HG03575 (cell line): ENCODE data around the gene FOXC1.

Experiments
- ATAC-seq: cut with Tn5 transposase; IDR thresholded peaks from one replicate; pipeline ENCODE4 v1.9.1; 2021; ENCODE audit not compliant: unreplicated experiment, insufficient number of reproducible peaks, low FRiP score; ENCODE audit errors: extremely low read depth

FOXC1 gene

DNA sequence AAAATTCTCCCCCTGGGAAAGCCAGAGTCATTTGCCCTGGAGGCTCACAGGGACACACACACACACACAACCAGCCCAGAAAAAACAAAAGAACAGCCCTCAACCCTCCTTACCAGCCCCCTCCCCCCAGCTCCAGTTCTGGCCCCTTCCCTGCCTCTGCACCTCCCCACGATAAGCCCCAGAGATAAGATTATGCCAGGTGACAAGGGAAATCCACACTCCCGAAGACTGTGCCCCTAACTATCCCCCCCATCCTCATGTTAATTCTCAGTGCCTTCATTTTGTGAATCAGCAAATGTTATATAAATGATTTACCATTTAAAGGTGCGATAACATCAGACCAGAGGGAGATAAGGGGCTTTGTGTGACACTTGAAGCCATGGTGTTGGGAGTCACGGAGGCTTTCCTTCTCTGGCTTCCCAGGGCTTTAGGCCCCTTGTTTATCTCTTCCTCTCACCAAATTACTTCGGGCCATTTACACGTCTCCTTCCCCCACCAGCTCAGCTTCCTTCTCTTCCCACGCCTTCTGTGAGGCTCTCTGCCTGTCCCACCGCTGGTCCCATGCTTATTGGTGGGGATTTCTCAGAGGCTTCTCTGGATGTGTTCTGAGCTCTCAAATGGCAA lies 12.5 kb upstream of the FOXC1 start:
- ATAC-seq, result no peak

DNA sequence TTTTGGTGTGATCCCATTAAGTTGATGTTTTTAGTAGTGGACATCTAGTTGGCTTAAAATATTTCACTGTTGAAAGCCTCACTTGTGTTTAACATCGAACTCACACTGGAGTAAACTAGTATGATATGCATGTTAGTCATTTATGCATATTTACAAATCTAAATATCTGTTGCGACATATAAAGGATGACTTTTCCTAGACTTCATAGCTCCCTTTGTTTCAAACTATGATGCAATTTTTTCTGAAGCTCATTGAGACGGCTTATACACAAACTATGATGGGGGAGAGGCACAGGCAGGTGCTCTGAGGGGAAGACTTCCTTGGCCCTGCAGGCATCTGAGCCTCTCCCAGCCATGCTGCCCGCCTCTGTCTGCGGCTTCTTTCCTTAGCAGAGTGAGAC lies 11.8 kb upstream of the FOXC1 start:
- no peak for ATAC-seq

DNA sequence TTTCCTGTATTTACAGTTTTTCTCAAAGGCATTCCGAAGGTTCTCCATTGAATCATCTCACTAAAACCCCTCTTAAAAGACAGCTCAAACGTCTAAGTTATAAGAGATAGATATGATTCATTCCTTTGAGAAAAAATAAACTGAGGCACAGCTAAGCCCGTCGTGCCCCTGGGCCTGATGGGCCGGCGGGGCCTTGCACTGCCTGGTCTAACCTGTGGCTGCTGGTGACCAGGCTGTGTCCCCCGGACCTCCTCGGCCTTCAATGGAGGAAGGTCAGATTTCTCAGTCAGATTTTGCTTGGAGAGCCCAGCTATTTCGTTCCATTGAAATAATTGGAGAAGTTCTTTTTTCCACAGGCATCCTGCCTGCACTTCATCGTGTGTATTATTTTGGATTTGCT lies 11.3 kb upstream of the FOXC1 start:
- ATAC-seq, result no peak

DNA sequence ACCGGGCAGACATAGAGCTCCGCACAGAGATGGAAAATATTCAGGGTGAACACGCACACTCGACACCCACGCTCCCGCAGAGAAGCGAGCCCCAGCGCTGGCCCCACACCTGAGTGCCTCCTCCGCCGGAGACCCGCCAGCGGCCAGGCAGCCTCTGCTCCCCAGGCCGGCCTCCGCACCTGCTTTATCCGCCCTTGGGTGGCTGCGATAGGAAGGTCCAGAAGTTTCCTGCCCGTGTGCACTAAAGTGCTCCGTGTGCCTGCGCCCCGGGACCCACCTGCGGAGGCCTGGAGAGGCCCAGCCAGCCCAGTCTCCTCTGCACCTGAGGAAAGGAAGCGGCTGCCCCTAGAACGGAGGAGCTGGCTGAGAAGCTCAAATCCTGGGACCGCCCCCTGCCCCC lies 10.8 kb upstream of the FOXC1 start:
- no peak for ATAC-seq

DNA sequence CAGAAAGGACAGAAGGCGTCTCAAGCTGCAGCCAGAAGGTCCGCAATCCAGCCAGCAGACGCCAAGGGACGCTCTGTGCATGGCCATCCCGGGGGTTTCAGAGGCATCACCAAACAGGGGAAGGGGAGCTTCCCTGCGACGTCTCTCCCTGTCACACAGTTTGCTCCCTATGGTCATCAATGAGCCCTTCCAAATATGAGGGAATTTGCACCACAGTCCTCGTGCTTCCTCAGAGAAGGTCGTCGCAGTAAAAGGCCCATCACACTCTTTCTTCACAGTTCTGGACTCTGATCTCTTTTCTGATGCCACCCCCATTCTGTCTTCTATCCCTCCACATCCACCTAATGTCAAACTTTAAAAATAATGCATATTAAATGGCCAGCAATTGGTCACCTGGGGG lies 10.2 kb upstream of the FOXC1 start:
- no peak for ATAC-seq

DNA sequence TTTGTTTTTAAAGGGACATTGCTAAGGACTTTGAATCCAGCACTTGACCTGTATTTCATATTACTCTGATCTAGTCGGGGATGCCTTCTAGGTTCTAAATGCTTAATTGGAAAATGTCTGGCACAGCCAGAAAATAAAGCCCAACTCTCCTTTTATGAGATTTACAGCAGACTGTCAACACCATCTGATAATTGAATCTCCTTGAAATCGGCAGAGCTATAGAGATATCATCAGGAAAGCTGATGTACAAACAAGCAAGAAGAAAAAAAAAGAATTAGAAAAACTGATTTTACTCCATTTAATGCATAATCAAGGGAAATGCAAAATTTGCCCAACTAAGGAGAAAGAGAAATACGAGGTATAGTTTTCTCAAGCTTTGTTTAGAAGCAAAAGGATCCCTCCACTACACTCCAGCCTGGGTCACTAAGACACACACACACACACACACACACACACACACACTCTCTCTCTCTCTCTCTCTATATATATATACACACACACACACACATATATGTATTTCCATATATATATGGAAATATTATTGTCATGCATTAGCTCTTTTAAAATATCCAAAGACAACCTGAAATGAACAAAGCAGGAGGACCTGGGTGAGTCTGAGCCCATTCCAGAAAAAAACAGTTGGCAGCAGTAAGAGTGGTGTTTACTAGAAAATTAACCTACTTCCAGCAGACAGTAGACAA lies 9.5 kb upstream of the FOXC1 start:
- ATAC-seq, result no peak

DNA sequence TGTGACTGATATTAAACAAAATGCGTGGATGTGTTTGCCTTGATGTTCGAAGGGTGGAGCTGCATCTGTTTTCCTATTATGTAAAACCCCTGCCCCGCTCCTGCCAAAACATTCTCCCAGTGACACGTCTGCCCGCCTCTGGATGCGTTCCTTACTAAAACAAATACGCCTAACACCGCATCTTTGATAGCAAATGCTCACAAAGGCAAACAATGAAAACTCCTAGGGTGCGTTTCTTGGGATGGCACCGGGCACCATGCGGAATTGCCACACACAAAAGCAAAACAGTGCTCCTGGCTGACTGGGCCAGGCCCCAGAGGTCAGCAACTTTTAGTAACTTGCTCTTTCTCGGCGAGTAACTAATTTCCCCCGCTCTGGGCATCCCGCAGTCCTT lies 9.0 kb upstream of the FOXC1 start:
- ATAC-seq, result no peak

DNA sequence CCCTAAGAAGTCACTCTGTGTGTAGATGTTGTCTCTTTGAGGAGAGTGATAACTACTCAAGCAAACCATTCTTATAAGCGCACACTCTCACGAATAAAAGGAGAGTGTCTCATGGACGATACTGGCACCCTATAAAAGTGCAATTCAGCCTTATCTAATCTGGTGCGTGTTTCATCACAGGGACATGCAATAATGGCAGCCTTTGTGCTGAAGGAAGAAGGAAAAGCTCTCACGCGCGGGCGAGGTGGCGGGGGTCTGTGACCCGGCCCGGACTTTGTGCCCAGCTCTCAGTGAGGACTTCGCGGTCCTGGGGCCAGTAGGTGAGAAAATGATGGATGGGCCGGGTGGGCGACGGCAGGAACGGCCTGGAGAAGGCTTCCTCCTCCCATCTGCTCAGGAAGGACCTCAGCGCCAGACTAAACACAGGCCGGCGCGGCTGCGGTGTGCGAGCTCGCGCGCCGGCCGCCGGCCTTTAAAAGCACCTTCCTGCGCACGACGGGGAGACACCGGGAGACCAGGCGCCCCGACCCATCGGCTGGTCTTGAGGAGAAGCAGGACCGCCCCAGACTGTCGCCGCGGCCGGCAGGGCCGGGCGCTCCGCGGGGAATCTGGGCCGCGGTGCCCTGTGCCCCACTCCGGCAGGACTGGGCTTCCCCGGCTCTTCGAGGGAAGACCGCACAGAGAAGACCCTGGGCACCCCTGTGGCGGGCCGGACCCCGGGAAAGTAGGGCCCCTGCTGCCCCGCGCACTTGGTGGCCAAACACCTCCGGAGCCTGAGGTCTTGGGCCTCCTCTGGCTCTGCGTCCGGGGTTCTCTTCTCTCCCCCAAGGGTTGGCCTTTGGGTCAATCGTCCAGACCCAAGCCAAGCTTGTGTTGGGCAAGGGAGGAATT lies 8.3 kb upstream of the FOXC1 start:
- no peak for ATAC-seq

DNA sequence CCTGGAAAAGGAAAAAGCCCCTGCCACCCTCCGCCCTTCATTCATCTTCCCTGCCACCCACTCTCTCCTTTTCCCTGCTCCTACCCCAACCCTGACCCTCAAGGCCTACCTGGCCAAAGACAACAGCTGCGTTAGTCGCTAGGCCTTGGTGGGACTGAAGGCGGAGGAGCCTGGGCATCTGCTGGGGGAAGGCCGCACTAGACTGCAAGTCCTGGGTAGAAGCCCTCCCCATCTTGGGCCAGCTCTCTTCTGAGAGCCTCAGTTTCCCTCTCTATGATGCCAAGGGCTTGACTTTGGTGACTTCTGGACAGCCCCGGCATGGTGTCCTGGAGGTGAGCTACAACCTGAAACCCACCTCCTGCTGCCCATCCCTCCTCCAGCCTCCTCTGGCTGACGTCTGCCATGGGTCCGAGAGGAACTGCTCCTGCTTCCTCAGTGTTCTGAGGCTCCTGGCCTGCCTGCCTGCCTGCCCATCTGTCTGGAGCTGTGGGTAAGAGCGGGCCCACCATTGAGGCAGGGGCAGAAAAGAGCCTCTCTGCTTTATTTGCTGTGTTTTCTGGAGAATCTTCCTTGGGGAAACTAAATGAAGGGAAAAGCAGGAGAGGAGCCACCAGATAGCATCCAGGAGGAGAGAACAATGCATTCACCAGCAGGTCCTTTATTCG lies 7.5 kb upstream of the FOXC1 start:
- no peak for ATAC-seq

DNA sequence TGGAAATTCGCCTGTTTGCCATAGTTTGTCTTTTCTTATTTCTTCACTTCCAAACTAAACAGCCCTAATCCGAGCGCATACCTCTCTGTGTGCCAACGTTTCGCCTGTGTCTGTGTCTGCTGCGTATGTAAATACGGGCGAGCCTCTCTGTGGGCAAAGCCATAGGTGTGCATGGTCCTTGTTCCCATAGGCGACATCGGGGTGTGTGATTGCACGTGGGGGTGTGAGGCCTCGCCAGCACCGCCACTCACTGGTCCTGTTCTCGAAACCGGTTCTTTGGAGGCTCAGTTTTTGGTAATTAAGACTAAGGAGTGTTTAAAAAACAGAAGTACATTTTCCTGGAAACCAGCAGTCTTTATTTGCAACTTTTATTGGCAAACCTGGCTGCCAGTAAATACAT lies 6.0 kb upstream of the FOXC1 start:
- ATAC-seq, result no peak

DNA sequence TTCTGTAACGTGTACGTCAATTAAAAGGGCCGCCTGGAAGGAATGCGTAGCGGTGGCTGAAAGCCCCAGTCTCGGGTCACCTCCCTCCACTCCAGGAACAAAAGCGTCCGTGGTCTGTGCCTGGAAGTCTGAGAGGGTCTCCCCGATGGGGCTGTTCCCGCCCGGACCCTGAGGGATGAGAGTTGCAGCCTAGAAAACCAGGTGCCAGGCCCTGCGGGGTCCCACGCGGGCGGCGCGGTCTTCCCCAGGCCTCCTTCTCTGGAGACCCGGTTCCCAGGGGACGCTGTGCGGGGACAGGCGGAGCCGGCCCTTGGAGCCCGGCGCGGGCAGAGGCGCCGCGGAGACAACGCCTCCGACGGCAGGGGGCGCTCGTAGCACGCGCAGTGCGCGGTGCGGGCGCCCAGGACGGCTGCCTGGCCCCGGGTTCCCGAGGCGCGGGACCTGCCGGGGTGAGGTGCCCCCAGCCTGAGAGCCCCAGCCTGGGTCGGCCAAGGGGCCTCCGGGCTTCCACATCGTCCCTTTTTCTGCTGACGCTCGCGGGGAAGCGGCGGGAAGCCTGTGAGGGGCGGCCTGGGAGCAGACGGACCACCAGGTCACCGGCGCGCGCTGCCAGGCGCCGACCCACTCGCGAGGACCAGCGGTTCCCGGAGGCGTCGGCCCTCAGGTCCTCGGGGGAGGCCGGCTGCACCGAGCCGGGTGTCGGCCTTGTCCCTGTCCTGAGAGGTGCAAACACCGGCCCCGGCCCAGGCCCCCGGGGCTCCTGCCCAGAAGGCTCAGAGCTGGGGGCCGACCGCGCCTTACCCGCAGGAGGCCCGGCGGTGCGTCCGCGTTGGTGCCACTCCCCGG lies 5.3 kb upstream of the FOXC1 start:
- ATAC-seq, result no peak

DNA sequence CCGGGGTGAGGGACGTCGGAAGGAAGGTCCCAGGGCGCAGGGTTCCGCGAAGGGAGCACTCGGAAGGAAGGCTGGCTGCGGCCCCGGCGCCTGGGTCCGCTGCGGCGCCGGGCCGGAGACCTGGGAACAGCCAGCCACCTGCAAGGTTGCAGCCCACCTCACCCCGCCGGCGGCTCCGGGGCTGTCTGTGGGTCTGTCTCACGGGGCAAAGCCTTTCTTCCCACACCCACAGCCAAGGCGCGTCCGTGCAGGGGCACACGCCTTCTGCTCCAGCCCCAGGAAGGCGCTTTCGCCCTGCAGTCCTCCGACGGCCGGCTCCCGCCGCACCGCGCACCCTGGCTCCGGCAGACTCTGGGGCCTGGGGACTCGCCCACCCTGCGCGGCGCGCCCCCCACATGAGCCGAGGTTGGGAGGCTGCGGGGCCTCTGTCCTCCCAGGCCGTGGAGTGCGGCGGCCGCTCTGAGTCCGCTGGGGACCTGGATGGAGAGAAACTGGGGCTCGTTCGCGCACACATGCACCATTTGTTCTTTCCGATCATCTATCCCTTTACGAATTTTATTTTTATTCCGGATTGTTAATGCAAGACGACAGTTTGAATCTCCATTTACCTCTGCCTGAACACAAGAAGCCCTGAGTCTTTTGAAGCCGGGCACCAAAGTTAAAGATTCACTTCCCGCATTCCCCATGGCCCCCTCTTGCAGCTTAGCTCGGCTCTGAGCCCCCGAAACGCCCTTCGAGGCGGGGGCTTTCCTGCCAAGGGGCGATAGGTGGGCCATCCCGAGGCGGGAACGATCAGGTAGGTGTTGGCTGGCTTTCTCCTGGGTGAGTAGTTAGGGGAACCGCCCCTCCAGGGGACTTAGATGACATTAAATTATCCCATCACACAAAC lies 4.5 kb upstream of the FOXC1 start:
- no peak for ATAC-seq

DNA sequence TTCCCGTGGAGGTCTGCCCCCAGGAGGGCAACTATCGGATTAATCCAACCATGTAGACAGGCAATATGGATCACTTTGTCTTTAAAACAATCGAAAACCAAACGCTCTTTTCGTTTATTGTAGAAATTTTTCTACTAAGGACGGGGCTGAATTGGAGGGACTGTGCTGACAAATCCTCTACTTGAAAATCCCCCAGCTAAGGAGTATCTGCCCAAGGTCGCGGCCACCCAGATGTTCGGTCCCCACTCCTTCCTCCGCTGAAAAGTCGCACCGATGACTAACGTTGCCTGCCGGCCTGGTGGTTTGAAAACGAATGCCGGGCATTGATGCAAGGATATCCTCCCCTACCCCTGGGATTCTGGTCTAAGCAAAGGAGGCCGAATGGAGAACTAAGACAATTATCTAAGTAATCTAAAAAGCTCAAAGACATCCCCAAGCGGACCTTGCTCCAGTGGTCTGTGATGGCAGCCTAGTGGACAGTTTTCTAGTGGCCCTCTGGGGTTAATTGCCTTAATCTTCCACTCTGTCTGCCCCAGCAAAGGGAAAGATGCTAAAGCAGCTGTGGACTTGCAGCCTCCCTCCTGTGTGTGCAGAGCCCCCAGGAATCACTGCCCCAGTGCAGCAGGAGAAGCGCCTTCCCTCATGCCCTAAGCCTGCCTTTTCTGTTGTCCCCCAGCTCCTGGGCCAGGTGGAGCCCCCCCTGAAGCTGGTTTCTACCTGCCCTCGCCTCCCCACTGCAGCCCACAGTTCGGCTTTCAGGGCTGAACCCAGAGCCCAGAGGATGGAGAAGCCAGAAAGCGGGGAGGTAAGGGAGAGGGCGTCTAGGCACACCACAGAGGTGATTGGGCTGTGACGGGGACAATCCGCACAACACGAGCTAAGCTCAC lies 3.6 kb upstream of the FOXC1 start:
- ATAC-seq, result no peak

DNA sequence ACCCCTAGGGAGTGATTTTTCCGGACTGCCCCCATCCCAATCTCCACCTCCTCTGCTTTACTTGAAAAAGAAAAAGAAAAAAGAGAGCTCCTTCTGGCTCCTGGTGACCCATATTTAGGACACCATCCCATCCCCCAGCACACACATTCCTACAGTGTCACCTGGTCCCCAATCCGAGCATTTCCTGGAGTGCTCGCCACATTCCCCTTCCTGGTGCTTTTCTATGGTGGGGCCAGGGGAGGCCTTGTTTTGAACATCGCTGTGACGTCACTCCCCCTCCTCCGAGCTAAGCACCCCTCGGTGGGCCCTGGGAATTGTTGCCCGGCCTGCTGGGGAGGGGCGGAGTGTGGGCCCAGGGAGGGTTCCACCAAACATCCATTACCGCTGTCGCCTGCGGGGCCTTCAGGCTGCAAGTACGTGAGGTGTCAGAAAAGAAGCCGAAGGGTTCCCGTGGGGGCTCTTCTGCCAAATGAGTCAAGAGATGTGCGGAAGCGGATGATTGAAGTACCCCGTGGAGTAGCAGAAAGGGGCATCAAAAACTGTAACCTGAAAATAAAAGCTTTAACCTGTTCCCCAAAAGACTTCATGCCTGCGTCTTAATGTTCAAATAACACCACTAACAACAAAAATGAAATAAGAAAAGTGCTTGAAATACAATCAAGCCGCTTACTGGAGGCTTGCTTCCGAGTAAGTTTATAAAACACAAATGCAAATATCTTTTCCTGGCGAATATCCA lies 2.8 kb upstream of the FOXC1 start:
- ATAC-seq, result no peak

DNA sequence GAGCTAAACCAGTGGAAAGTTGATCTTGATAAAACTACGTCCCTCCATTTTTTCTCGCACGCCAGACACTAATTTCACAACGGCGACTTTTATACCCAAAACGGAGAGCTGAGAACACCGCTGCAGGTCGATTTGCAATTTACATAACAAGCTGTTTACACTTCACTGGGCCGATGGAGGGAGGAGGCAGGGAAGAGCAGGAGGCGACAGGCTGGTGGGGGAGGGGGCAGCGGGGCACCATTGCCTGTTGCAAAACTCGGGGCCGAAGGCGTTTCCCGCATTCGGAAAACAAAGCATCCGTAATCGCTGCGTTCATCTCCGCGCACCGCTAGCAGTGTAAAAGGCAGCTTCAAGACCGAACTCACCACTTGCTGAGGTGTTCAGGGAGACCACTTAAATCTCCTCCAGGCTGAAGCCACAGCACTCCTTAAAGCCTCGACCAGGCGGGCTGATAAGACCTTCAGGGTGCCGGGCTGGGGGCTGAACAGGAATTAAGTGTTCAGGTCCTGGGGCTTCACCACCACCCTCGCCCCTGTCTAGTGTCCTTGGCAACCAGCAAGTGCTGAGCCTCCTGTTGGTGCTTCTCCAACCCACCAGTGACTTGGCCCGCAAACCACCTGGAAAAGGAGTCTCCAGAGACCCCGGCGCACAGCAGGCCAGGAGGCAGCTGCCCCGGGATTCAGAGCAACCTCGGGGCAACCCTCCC lies 2.0 kb upstream of the FOXC1 start:
- ATAC-seq, result no peak
